HG03095 (cell line): Measurements from ENCODE around the gene CYP4Z1.
"Not testable (repeated sequence)": the region's sequence is repeated elsewhere in the genome, so short reads cannot be mapped to it uniquely, and the experiment has no call there.

Experiments
- ATAC-seq: cut with Tn5 transposase; IDR thresholded peaks from one replicate; pipeline ENCODE4 v1.9.1; 2021; ENCODE audit warnings: moderate library complexity; ENCODE audit not compliant: unreplicated experiment

Gene CYP4Z1

GRCh38 chr1:47128221-47128620 lies 61.2 kb downstream of the CYP4Z1 start:
- no peak for ATAC-seq

GRCh38 chr1:47128854-47129253 lies 61.8 kb downstream of the CYP4Z1 start:
- not testable (repeated sequence) for ATAC-seq

GRCh38 chr1:47129489-47130230 lies 62.6 kb downstream of the CYP4Z1 start:
- not testable (repeated sequence) for ATAC-seq

GRCh38 chr1:47132665-47133064 lies 65.6 kb downstream of the CYP4Z1 start:
- not testable (repeated sequence) for ATAC-seq

- ATAC-seq = no peak
Measured at GRCh38 chr1:47137198-47137597, 70.2 kb downstream of the CYP4Z1 start, which contains the start of gene CYP4A22. CYP4A22 (plus strand) TSS chr1:47137441; CDS start chr1:47137486, 45 bp downstream.

GRCh38 chr1:47137925-47138615 lies 71.0 kb downstream of the CYP4Z1 start:
- no peak for ATAC-seq

GRCh38 chr1:47140358-47140757 lies 73.3 kb downstream of the CYP4Z1 start:
- not testable (repeated sequence) for ATAC-seq

GRCh38 chr1:47143654-47144053 lies 76.6 kb downstream of the CYP4Z1 start:
- not testable (repeated sequence) for ATAC-seq

GRCh38 chr1:47146495-47146894 lies 79.5 kb downstream of the CYP4Z1 start:
- ATAC-seq = not testable (repeated sequence)

- no peak for ATAC-seq
Measured at GRCh38 chr1:47147047-47147785, 80.2 kb downstream of the CYP4Z1 start.

GRCh38 chr1:47149162-47149561 lies 82.1 kb downstream of the CYP4Z1 start:
- ATAC-seq = not testable (repeated sequence)

GRCh38 chr1:47156457-47156856 lies 89.4 kb downstream of the CYP4Z1 start:
- not testable (repeated sequence) for ATAC-seq

- ATAC-seq = not testable (repeated sequence)
Measured at GRCh38 chr1:47157957-47158356, 90.9 kb downstream of the CYP4Z1 start.

GRCh38 chr1:47160716-47161115 lies 93.7 kb downstream of the CYP4Z1 start:
- ATAC-seq = no peak

GRCh38 chr1:47161298-47162040 lies 94.4 kb downstream of the CYP4Z1 start:
- no peak for ATAC-seq

GRCh38 chr1:47164552-47164951 lies 97.5 kb downstream of the CYP4Z1 start:
- ATAC-seq = no peak
